B cell (primary cell): ENCODE measurements around the gene QPCT. TPM values are rescaled to one million over a fixed set of nuclear protein-coding genes. Genes with fewer than 3 reads are reported as not detected.

Experiments used
- ATAC-seq: fragments of 200-7000 bp; cut with Tn5 transposase; one replicate; pipeline ENCODE4 v1.10.0; 2021; ENCODE audit warnings: low read depth, mild to moderate bottlenecking, moderate number of reproducible peaks, moderate library complexity
- CTCF ChIA-PET: fragments of 350-600 bp; sonication (Branson Sonifier 250); formaldehyde crosslinking; loops from one replicate; lab custom pipeline; 2021; ENCODE audit warnings: antibody characterized with exemption, inconsistent platforms; lab: Charles Lee
- POLR2A ChIA-PET: fragments of 350-600 bp; sonication (Branson Sonifier 250); formaldehyde crosslinking; loops from one replicate; lab custom pipeline; 2021; ENCODE audit warnings: antibody characterized with exemption; lab: Charles Lee
- DNase-seq: peaks from one replicate; pipeline ENCODE4 v3.0.0; 2013
- H2AFZ ChIP-seq: 2 replicates; pipeline ENCODE4 v1.6.1; 2012; ENCODE audit warnings: mild to moderate bottlenecking, low read depth, low read length; ENCODE audit not compliant: insufficient read depth, poor library complexity, severe bottlenecking
- H3K27ac ChIP-seq, 2 donors: 1 replicate in 1 of 2; 2 replicates in 1 of 2; pipeline ENCODE4 v1.5.1; 2012 to 2013; ENCODE audit warnings: low read length in 2 of 2, mild to moderate bottlenecking in 2 of 2, moderate library complexity in 1 of 2
- H3K27me3 ChIP-seq, 4 experiments: fragments of 200-600 bp in 1 of 4; sonication (generic) in 1 of 4; replicated peaks in 1 of 4; 1 replicate in 2 of 4; 2 replicates in 2 of 4; pipeline versions ENCODE4 v1.6.1 to v1.7.0; 2013 to 2016; ENCODE audit warnings: low read length in 3 of 4, mild to moderate bottlenecking in 2 of 4, mixed read lengths in 1 of 4, moderate library complexity in 1 of 4; ENCODE audit not compliant: insufficient read depth in 4 of 4, control insufficient read depth in 3 of 4; ENCODE audit errors: control extremely low read depth in 1 of 4
- H3K36me3 ChIP-seq, 2 experiments: replicated peaks in 1 of 2; 1 replicate in 1 of 2; 2 replicates in 1 of 2; pipeline versions ENCODE4 v1.6.1 to v1.7.1; 2013; ENCODE audit warnings: low read length in 1 of 2; ENCODE audit not compliant: insufficient read depth in 2 of 2, control insufficient read depth in 1 of 2; ENCODE audit errors: control extremely low read depth in 1 of 2, extremely low read depth in 1 of 2
- H3K4me1 ChIP-seq, 2 donors: fragments of 200-600 bp in 1 of 2; sonication (generic) in 1 of 2; 1 replicate in 1 of 2; 2 replicates in 1 of 2; pipeline versions ENCODE4 v1.5.1 to v1.6.1; 2013 to 2017; ENCODE audit warnings: low read length in 2 of 2; ENCODE audit not compliant: control insufficient read depth in 2 of 2, insufficient read depth in 2 of 2
- H3K4me2 ChIP-seq: replicated peaks from 2 replicates; pipeline ENCODE3; 2012; ENCODE audit warnings: mild to moderate bottlenecking, low read depth, low read length; ENCODE audit not compliant: poor library complexity, severe bottlenecking
- H3K4me3 ChIP-seq, 5 experiments: fragments of 200-600 bp in 1 of 5; sonication (generic) in 1 of 5; 1 replicate in 3 of 5; 2 replicates in 2 of 5; pipeline versions ENCODE4 v1.5.1 to v1.7.0; 2011 to 2016; ENCODE audit warnings: low read length in 4 of 5, mild to moderate bottlenecking in 4 of 5, low read depth in 2 of 5, control low read depth in 1 of 5, moderate library complexity in 1 of 5; ENCODE audit not compliant: insufficient read depth in 1 of 5; ENCODE audit errors: control extremely low read depth in 1 of 5, extremely low read depth in 1 of 5
- H3K79me2 ChIP-seq: fragments of 200-600 bp; sonication (generic); one replicate; pipeline ENCODE4 v1.6.0; 2016; ENCODE audit warnings: low read length; ENCODE audit not compliant: control insufficient read depth, insufficient read depth
- H3K9ac ChIP-seq: fragments of 200-600 bp; sonication (generic); 2 replicates; pipeline ENCODE4 v1.6.1; 2017; ENCODE audit warnings: mild to moderate bottlenecking, low read length, moderate library complexity
- H3K9me3 ChIP-seq, 3 donors: one replicate each; pipeline versions ENCODE4 v1.6.1 to v1.7.1; 2013; ENCODE audit warnings: low read length in 2 of 3; ENCODE audit not compliant: control insufficient read depth in 2 of 3, insufficient read depth in 1 of 3; ENCODE audit errors: control extremely low read depth in 1 of 3
- H4K20me1 ChIP-seq: 2 replicates; pipeline ENCODE4 v1.6.0; 2012; ENCODE audit warnings: mild to moderate bottlenecking, low read length; ENCODE audit not compliant: insufficient read depth, control insufficient read depth, poor library complexity, severe bottlenecking
- H3K27ac Mint-ChIP-seq: one replicate; pipeline ENCODE4 v1.8.0; 2021; ENCODE audit warnings: mixed read lengths
- H3K27me3 Mint-ChIP-seq: one replicate; pipeline ENCODE4 v1.8.0; 2021; ENCODE audit warnings: mixed read lengths
- H3K4me1 Mint-ChIP-seq: one replicate; pipeline ENCODE4 v1.8.0; 2021; ENCODE audit warnings: mixed read lengths
- H3K4me3 Mint-ChIP-seq: one replicate; pipeline ENCODE4 v1.8.0; 2021; ENCODE audit warnings: mixed read lengths
- H3K9me3 Mint-ChIP-seq: one replicate; pipeline ENCODE4 v1.8.0; 2022; ENCODE audit warnings: mixed read lengths; ENCODE audit not compliant: insufficient read depth
- EZH2 ChIP-seq: IDR thresholded peaks from 2 replicates; pipeline ENCODE4 v1.6.1; 2012; ENCODE audit warnings: borderline replicate concordance, low read depth, mild to moderate bottlenecking, moderate library complexity, low read length; ENCODE audit not compliant: insufficient read depth, poor library complexity, severe bottlenecking
- WGBS: methylation state at CpG from one replicate; pipeline ENCODE4 v1.1.5; 2013; ENCODE audit warnings: missing lambda C conversion rate; ENCODE audit not compliant: insufficient coverage; 5-methylcytosine and 5-hydroxymethylcytosine counted together
- intact Hi-C: fragments of 100-400 bp; cut with micrococcal nuclease; formaldehyde crosslinking; loops from one replicate; pipeline ENCODE4 v1.10.0; 2022
- polyA plus RNA-seq: library from polyadenylated mRNA; depleted of rRNA; stranded (reverse); fragments of >200 nt; gene quantifications from 2 replicates; pipeline ENCODE4 v1.2.3, GENCODE V29; 2012
- total RNA-seq, 2 donors: library from RNA; stranded (reverse); fragments of 120-200 nt in 1 of 2; gene quantifications; 1 replicate in 1 of 2; 2 replicates in 1 of 2; pipeline versions ENCODE4 v1.2.3 to v1.2.4, GENCODE V29; 2013 to 2022
- TF ChIP-seq, protein P1 (sequence below): fragments of 200-600 bp; IDR thresholded peaks from one replicate; pipeline ENCODE4 v1.8.0; 2022; ENCODE audit warnings: antibody characterized with exemption, mild to moderate bottlenecking

Gene QPCT
- total and polyA plus RNA-seq, 2 donors (not counting 1 experiment from before 2014, with no cell fraction given), result 0.48 to 2.1 TPM

GRCh38 chr2:37358466-37358865, 14.0 kb downstream of the QPCT start:
- intact Hi-C loops, result no loop called here
- Histone ChIP-seq H3K4me3 (no peak overlapping the region), H3K4me2 (no peak overlapping the region), H3K27me3 (peaks cover 0 to 3% (median 1%) of the 10 kb centered on the region in 4 experiments), H2AFZ (no peak overlapping the region), H3K9me3 (no peaks in the 10 kb centered on the region), H3K4me1 (peaks cover 0 to 3% of the 10 kb centered on the region in 2 donors), H3K9ac (no peak overlapping the region), H4K20me1 (no peaks in the 10 kb centered on the region), H3K79me2 (no peaks in the 10 kb centered on the region), H3K27ac (no peak overlapping the region), H3K36me3 (no peaks in the 10 kb centered on the region)
- H3K9me3 Mint-ChIP-seq, result no peaks in the 10 kb centered on the region
- TF ChIP-seq EZH2, result no peak
- TF ChIP-seq, protein P1, sequence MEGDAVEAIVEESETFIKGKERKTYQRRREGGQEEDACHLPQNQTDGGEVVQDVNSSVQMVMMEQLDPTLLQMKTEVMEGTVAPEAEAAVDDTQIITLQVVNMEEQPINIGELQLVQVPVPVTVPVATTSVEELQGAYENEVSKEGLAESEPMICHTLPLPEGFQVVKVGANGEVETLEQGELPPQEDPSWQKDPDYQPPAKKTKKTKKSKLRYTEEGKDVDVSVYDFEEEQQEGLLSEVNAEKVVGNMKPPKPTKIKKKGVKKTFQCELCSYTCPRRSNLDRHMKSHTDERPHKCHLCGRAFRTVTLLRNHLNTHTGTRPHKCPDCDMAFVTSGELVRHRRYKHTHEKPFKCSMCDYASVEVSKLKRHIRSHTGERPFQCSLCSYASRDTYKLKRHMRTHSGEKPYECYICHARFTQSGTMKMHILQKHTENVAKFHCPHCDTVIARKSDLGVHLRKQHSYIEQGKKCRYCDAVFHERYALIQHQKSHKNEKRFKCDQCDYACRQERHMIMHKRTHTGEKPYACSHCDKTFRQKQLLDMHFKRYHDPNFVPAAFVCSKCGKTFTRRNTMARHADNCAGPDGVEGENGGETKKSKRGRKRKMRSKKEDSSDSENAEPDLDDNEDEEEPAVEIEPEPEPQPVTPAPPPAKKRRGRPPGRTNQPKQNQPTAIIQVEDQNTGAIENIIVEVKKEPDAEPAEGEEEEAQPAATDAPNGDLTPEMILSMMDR, result no peak
- WGBS, result 83% methylated on average over 1 of the region's 3 CpGs
- no peak overlapping the region for H3K27ac Mint-ChIP-seq
- H3K4me3 Mint-ChIP-seq, result no peak overlapping the region
- POLR2A ChIA-PET, result no interaction called here
- CTCF ChIA-PET, result no interaction called here
- ATAC-seq, result no peak
- no peak for DNase-seq
- H3K27me3 Mint-ChIP-seq, result peaks cover 6% of the 10 kb centered on the region
- peaks cover 4% of the 10 kb centered on the region for H3K4me1 Mint-ChIP-seq

- no peak overlapping the region for H3K27ac ChIP-seq
- H3K9me3 ChIP-seq, result no peaks in the 10 kb centered on the region
- peaks cover 0 to under 1% of the 10 kb centered on the region in 2 donors for H3K4me1 ChIP-seq
- no peaks in the 10 kb centered on the region for H3K79me2 ChIP-seq
- Mint-ChIP-seq H3K4me3 (no peak overlapping the region), H3K9me3 (no peaks in the 10 kb centered on the region), H3K4me1 (peaks cover 2% of the 10 kb centered on the region), H3K27me3 (peaks cover 3% of the 10 kb centered on the region), H3K27ac (no peak overlapping the region)
- H2AFZ ChIP-seq, result no peak overlapping the region
- CTCF ChIA-PET, result interaction anchor here (0.6 to 1.0 kb wide), 2 partner anchors 47 to 1076 kb away, joined by 3 read pairs; no protein-coding TSS in a partner anchor
- no peaks in the 10 kb centered on the region for H3K36me3 ChIP-seq
- no peak overlapping the region for H3K4me3 ChIP-seq
- WGBS, result 100% methylated on average over 1 of the region's 3 CpGs
- POLR2A ChIA-PET, result interaction anchor here (0.6 kb wide), 1 partner anchor 53 kb away, joined by 3 read pairs; no protein-coding TSS in a partner anchor
- TF ChIP-seq, protein P1, result no peak
- no peak for TF ChIP-seq EZH2
- intact Hi-C loops, result no loop called here
- no peak overlapping the region for H3K4me2 ChIP-seq
- peaks cover 0 to 3% (median under 1%) of the 10 kb centered on the region in 4 experiments for H3K27me3 ChIP-seq
- H4K20me1 ChIP-seq, result no peaks in the 10 kb centered on the region
- ATAC-seq (no peak), DNase-seq (no peak)
- H3K9ac ChIP-seq, result no peak overlapping the region
These were observed 16.9 kb downstream of the QPCT start for GRCh38 chr2:37361216-37361815.
